Psoas muscle (tissue), 8 donors: Measurements from ENCODE around the gene HSD17B12. TPM values are rescaled to one million over a fixed set of nuclear protein-coding genes. Genes with fewer than 3 reads are reported as not detected.
A peak's percentile ranks its signal among the peaks of the same experiment; 100 is the strongest.

Source experiments
- ATAC-seq, 4 donors: fragments of 200-7000 bp; cut with Tn5 transposase; one replicate each; pipeline ENCODE4 v1.9.1; 2020; ENCODE audit warnings: moderate library complexity in 3 of 4, mild to moderate bottlenecking in 2 of 4
- DNase-seq, 2 donors: peaks; one replicate each; pipeline ENCODE4 v3.0.0-alpha.2; 2020
- H3K27ac ChIP-seq: fragments of 200-600 bp; one replicate; pipeline ENCODE4 v1.8.0; 2022
- H3K27me3 ChIP-seq, 3 donors: fragments of 200-600 bp in 1 of 3; one replicate each; pipeline versions ENCODE4 v1.6.1 to v1.8.0; 2013 to 2022; ENCODE audit warnings: low read length in 2 of 3, mild to moderate bottlenecking in 2 of 3, moderate library complexity in 1 of 3; ENCODE audit not compliant: insufficient read depth in 3 of 3
- H3K36me3 ChIP-seq, 2 donors: fragments of 200-600 bp in 1 of 2; one replicate each; pipeline versions ENCODE4 v1.6.1 to v1.8.0; 2013 to 2022; ENCODE audit warnings: low read depth in 1 of 2, mild to moderate bottlenecking in 1 of 2, moderate library complexity in 1 of 2; ENCODE audit not compliant: insufficient read depth in 1 of 2
- H3K4me1 ChIP-seq: fragments of 200-600 bp; one replicate; pipeline ENCODE4 v1.8.0; 2022
- H3K4me3 ChIP-seq: fragments of 200-600 bp; one replicate; pipeline ENCODE4 v1.8.0; 2022; ENCODE audit warnings: mild to moderate bottlenecking
- H3K9me3 ChIP-seq: fragments of 200-600 bp; one replicate; pipeline ENCODE4 v1.8.0; 2022
- CTCF ChIP-seq: fragments of 200-600 bp; IDR thresholded peaks from one replicate; pipeline ENCODE4 v1.8.0; 2022; ENCODE audit warnings: antibody characterized with exemption
- WGBS, 3 donors: extraction: QIAGEN DNeasy Blood & Tissue Kit; methylation state at CpG; one replicate each; pipeline versions ENCODE4 v1.1.6 to v1.1.7; 2013; 5-methylcytosine and 5-hydroxymethylcytosine counted together
- intact Hi-C, 2 donors: fragments of 100-400 bp; cut with DNase I; formaldehyde crosslinking; loops; one replicate each; pipeline versions ENCODE4 v1.11.0 to v1.14.2; 2022
- polyA plus RNA-seq, 3 donors: library from polyadenylated mRNA; stranded (reverse); fragments of 200-250 nt; gene quantifications; one replicate each; pipeline ENCODE4 v1.2.3, GENCODE V29; 2013
- total RNA-seq, 4 donors: library from RNA; stranded (reverse); fragmentation: NEBNext Ultra II Directional in 2 of 4; extraction: Animal tissue kit (Norgen Biotek cat#: 25700) in 2 of 4; gene quantifications; one replicate each; pipeline versions ENCODE4 v1.2.1 to v1.2.4, GENCODE V29; 2021 to 2023
- donor health status: healthy with polysubstance abuse.
- donor health status: DM: no; HTN: no; CAD: no; lungs with moderate emphysema.
- donor health status: Bipolar disorder and iron deficiency.
- donor health status: healthy.
- donor health status: DM: yes; HTN: yes; CAD: no.
- donor health status: DM: no; HTN: no; CAD: no.
- donor health status: DM: no; HTN: no; CAD: no.
- donor health status: DM: yes; HTN: yes; CAD: no.

HSD17B12 gene
- total and polyA plus RNA-seq, 7 donors = 29.2 to 82.0 (median 45.0) TPM

GRCh38 chr11:43901551-43901950 is 221.0 kb downstream of the HSD17B12 start:
- 96 to 99% (median 96%) methylated on average over 4 of the region's 4 CpGs for WGBS, 3 donors
- no peaks in the 10 kb centered on the region for H3K9me3 ChIP-seq
- no peak overlapping the region for H3K4me3 ChIP-seq
- ATAC-seq (no peak), DNase-seq (no peak)
- H3K36me3 ChIP-seq = peaks cover 0 to 72% of the 10 kb centered on the region in 2 donors
- H3K4me1 ChIP-seq = no peaks in the 10 kb centered on the region
- no peak overlapping the region for H3K27ac ChIP-seq
- intact Hi-C loops = no loop called here
- no peaks in the 10 kb centered on the region for H3K27me3 ChIP-seq
- no peak for TF ChIP-seq CTCF

GRCh38 chr11:43903078-43903477 is 222.5 kb downstream of the HSD17B12 start:
- Histone ChIP-seq H3K4me1 (peaks cover 9% of the 10 kb centered on the region), H3K4me3 (no peak overlapping the region), H3K27ac (no peak overlapping the region), H3K9me3 (no peaks in the 10 kb centered on the region), H3K36me3 (peaks cover 0 to 57% of the 10 kb centered on the region in 2 donors), H3K27me3 (no peaks in the 10 kb centered on the region)
- ATAC-seq = no peak
- TF ChIP-seq CTCF = no peak
- WGBS, 3 donors = 92 to 94% (median 94%) methylated on average over 2 of the region's 2 CpGs
- DNase-seq = no peak
- intact Hi-C loops = no loop called here

GRCh38 chr11:43903969-43904368 is 223.4 kb downstream of the HSD17B12 start:
- intact Hi-C loops = no loop called here
- peaks cover 0 to 48% of the 10 kb centered on the region in 2 donors for H3K36me3 ChIP-seq
- no peak for ATAC-seq
- TF ChIP-seq CTCF = no peak
- no peaks in the 10 kb centered on the region for H3K27me3 ChIP-seq
- 94 to 97% (median 94%) methylated on average over 4 of the region's 4 CpGs for WGBS, 3 donors
- no peak for DNase-seq
- H3K9me3 ChIP-seq = no peaks in the 10 kb centered on the region
- H3K4me3 ChIP-seq = no peak overlapping the region
- H3K4me1 ChIP-seq = peaks cover 18% of the 10 kb centered on the region
- H3K27ac ChIP-seq = no peak overlapping the region

- no peak for TF ChIP-seq CTCF
- intact Hi-C loops = loop anchor here in 1 of 2 donors (5.0 kb wide), 1 partner anchor 37 kb away; the partner anchor contains the start of gene C11orf96
- Histone ChIP-seq H3K4me1 (peaks cover 21% of the 10 kb centered on the region), H3K36me3 (peaks cover 0 to 44% of the 10 kb centered on the region in 2 donors), H3K27ac (peak overlapping the region; percentile 11), H3K27me3 (no peaks in the 10 kb centered on the region), H3K9me3 (no peaks in the 10 kb centered on the region), H3K4me3 (no peak overlapping the region)
- ATAC-seq (peak in 3 of 4 donors; percentile 54 to 68 (median 58)), DNase-seq (no peak)
- 63 to 70% (median 63%) methylated on average over 10 of the region's 10 CpGs for WGBS, 3 donors
Measured at GRCh38 chr11:43904742-43905535, 224.4 kb downstream of the HSD17B12 start.
